Measurements from ENCODE around the gene TXNL4A. TPM values are rescaled to one million over a fixed set of nuclear protein-coding genes. Genes with fewer than 3 reads are reported as not detected.

Gene TXNL4A
- total RNA-seq, 1 experiment from 2014 or later = 91.5 TPM

Other genes starting within 250 kb of the TXNL4A start
- gene KCNG2, start 190.6 kb downstream of the TXNL4A start, total RNA-seq (2014; rRNA removed; shearing (Covaris generic)) = not detected in 2 replicates
- gene SLC66A2, start 36.9 kb downstream of the TXNL4A start, total RNA-seq (2014; rRNA removed; shearing (Covaris generic)) = 7.6 and 11.3 TPM in 2 replicates
- 0.18 and 0.69 TPM in 2 replicates for gene HSBP1L1, start 23.9 kb downstream of the TXNL4A start, total RNA-seq (2014; rRNA removed; shearing (Covaris generic))
- gene RBFA, start 45.9 kb upstream of the TXNL4A start, total RNA-seq (2014; rRNA removed; shearing (Covaris generic)) = 19.9 and 22.6 TPM in 2 replicates
- gene ADNP2, start 120.7 kb upstream of the TXNL4A start, total RNA-seq (2014; rRNA removed; shearing (Covaris generic)) = 9.8 and 10.8 TPM in 2 replicates

Measured in Daoy (cell line).